NB4 (cell line): Measurements from ENCODE around the gene THAP9.
A peak's percentile ranks its signal among the peaks of the same experiment; 100 is the strongest.
"Not testable (repeated sequence)": the region's sequence is repeated elsewhere in the genome, so short reads cannot be mapped to it uniquely, and the experiment has no call there.

Experiments
- DNase-seq: peaks from one replicate; pipeline ENCODE4 v3.0.0; 2010; ENCODE audit warnings: low read depth
- H3K4me3 ChIP-seq: one replicate; pipeline ENCODE4 v1.5.1; 2011; ENCODE audit warnings: mild to moderate bottlenecking, low read depth, low read length, moderate library complexity
- CTCF ChIP-seq: IDR thresholded peaks from one replicate; pipeline ENCODE4 v1.5.1; 2012; ENCODE audit warnings: low read depth, low read length
- MAX ChIP-seq: IDR thresholded peaks from 2 replicates; pipeline ENCODE4 v1.6.1; 2011; ENCODE audit warnings: low read depth, low read length
- MYC ChIP-seq: IDR thresholded peaks from 2 replicates; pipeline ENCODE4 v1.6.1; 2011; ENCODE audit warnings: low read depth, low read length
- POLR2A ChIP-seq: IDR thresholded peaks from 2 replicates; pipeline ENCODE4 v1.6.1; 2011; ENCODE audit warnings: mild to moderate bottlenecking; ENCODE audit not compliant: insufficient read length; ENCODE audit errors: extremely low read depth

Gene THAP9, protein sequence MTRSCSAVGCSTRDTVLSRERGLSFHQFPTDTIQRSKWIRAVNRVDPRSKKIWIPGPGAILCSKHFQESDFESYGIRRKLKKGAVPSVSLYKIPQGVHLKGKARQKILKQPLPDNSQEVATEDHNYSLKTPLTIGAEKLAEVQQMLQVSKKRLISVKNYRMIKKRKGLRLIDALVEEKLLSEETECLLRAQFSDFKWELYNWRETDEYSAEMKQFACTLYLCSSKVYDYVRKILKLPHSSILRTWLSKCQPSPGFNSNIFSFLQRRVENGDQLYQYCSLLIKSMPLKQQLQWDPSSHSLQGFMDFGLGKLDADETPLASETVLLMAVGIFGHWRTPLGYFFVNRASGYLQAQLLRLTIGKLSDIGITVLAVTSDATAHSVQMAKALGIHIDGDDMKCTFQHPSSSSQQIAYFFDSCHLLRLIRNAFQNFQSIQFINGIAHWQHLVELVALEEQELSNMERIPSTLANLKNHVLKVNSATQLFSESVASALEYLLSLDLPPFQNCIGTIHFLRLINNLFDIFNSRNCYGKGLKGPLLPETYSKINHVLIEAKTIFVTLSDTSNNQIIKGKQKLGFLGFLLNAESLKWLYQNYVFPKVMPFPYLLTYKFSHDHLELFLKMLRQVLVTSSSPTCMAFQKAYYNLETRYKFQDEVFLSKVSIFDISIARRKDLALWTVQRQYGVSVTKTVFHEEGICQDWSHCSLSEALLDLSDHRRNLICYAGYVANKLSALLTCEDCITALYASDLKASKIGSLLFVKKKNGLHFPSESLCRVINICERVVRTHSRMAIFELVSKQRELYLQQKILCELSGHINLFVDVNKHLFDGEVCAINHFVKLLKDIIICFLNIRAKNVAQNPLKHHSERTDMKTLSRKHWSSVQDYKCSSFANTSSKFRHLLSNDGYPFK

GRCh38 chr4:82900411-82901182, at the start of gene THAP9:
THAP9 (plus strand) TSS chr4:82900735; CDS start chr4:82900803, 68 bp downstream.
- DNase-seq, result peak; percentile 99
- TF ChIP-seq MAX (peak; percentile 50; the same call in 1 of the 2 replicates), CTCF (no peak), MYC (peak; percentile 59), POLR2A (peak; percentile 94)
- H3K4me3 ChIP-seq, result peak within 1 kb of the TSS; percentile 97

DNA sequence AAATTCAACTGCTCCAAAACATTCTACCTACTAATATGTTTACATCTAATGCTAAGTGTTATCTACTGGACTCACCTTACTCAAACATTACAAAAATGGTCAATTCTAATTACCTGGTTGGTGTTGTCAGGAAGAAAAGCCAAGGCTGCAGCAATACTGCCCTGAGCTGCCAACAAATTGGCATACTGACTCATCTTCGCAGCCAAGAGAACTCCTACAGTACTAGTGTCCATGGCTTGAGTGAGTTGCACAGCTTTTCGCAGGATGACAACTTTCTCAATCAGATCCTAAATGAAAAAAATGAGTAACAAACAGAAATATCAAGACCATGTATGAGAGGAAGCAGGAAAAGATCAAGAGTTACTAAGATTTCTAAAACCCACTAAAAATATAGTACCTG, 49.2 kb upstream of the THAP9 start:
- TF ChIP-seq CTCF (no peak), MYC (no peak), MAX (no peak), POLR2A (no peak)

DNA sequence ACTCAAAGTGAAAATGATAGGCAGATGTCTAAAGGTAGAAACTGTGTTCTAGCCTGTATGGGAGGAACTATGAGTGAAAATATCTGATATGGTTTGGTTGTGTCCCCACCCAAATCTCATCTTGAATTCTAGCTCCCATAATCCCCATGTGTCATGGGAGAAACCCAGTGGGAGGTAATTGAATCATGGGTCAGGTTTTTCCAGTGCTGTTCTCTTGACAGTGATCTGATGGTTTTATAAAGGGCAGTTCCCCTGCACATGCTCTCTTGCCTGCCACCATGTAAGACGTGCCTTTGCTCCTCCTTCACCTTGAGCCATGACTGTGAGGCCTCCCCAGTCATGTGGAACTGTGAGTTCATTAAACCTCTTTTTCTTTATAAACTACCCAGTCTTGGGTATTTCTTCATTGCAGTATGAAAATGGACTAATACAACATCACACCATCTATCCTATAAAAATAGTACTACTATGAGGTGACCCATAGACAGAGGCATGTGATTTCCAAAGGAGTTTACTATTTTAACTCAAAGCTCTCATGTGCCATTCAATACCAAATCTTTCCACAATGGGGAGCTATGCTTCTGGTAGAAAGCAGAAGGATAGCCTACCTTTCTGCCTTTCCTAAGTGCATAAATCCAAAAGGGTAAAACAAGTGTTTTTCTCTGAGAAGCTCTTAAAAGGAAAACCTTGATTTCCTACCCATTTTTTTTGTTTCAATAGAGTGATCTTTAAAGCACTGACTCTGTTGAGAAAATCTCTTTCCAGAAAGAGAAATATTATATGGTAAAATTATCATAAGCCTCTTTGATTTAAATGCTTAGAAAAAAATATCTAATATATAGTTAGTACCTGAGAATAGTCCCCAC, 48.4 kb upstream of the THAP9 start:
- peak; percentile 61 for DNase-seq
- TF ChIP-seq MYC (no peak), CTCF (peak; percentile 43), POLR2A (no peak)
- no peak overlapping the region for H3K4me3 ChIP-seq

More for the DNA sequence above, 49.2 kb upstream of the THAP9 start:
- no peak for DNase-seq
- H3K4me3 ChIP-seq, result no peak overlapping the region

- DNase-seq, result no peak
- TF ChIP-seq CTCF, result peak; percentile 3
- TF ChIP-seq MAX, result no peak
- TF ChIP-seq POLR2A, result no peak
- no peak for TF ChIP-seq MYC
- no peak overlapping the region for H3K4me3 ChIP-seq
These were observed 47.7 kb upstream of the THAP9 start for GRCh38 chr4:82852751-82853285.

- DNase-seq, H3K4me3 ChIP-seq: not testable (repeated sequence)
These were observed 40.0 kb upstream of the THAP9 start for GRCh38 chr4:82860487-82860886.
